Large intestine (tissue), 3 donors: ENCODE data around the gene RHOV. TPM values are rescaled to one million over a fixed set of nuclear protein-coding genes. Genes with fewer than 3 reads are reported as not detected.
A peak's percentile ranks its signal among the peaks of the same experiment; 100 is the strongest.

Experiments
- DNase-seq, 2 donors: peaks; one replicate each; pipeline versions ENCODE4 v3.0.0 to v3.0.0-alpha.2; 2013
- H3K27ac ChIP-seq: one replicate; pipeline ENCODE4 v1.5.1; 2013; ENCODE audit warnings: low read length
- H3K27me3 ChIP-seq: 2 replicates; pipeline ENCODE4 v1.6.1; 2013; ENCODE audit warnings: low read length; ENCODE audit not compliant: control insufficient read depth, insufficient read depth
- H3K36me3 ChIP-seq: 2 replicates; pipeline ENCODE4 v1.6.1; 2013; ENCODE audit warnings: low read length; ENCODE audit not compliant: control insufficient read depth, insufficient read depth
- H3K4me1 ChIP-seq: one replicate; pipeline ENCODE4 v1.6.1; 2013; ENCODE audit warnings: low read length; ENCODE audit not compliant: control insufficient read depth, insufficient read depth
- H3K4me3 ChIP-seq: one replicate; pipeline ENCODE4 v1.5.1; 2013; ENCODE audit warnings: low read length
- H3K9me3 ChIP-seq: one replicate; pipeline ENCODE4 v1.6.1; 2013; ENCODE audit warnings: mild to moderate bottlenecking, low read depth, low read length, moderate library complexity; ENCODE audit not compliant: control insufficient read depth
- WGBS: methylation state at CpG from one replicate; pipeline ENCODE4 v1.1.5; 2013; ENCODE audit warnings: low lambda C conversion rate; ENCODE audit not compliant: insufficient coverage; 5-methylcytosine and 5-hydroxymethylcytosine counted together
- polyA plus RNA-seq: library from polyadenylated mRNA; unstranded; fragments of 120-200 nt; gene quantifications from one replicate; pipeline ENCODE4 v1.2.1, GENCODE V29; 2013

Gene RHOV
- polyA plus RNA-seq, 1 donor = 0.54 TPM

DNA sequence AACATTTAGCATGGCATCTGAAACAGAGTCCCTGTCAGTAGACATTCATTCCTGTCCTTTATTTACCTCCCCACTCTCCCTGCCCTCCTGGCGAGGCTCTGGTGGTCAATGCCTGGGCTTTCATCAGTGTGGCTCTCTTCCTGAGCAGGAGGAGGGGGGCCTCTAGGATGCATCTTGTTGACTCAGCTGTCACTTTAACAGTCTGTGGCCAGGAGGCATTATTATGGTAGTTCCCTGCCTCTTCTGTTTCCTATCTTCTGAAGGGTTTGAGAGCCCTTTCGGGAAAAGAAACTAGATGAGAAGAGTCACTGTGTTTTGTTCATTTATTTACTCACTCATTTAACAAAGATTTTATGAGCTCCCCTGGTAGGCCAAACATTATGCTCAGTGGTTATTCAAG, 43.1 kb downstream of the RHOV start:
- no peak for DNase-seq
- Histone ChIP-seq H3K4me1 (peaks cover 29% of the 10 kb centered on the region), H3K36me3 (peaks cover under 1% of the 10 kb centered on the region), H3K27me3 (no peaks in the 10 kb centered on the region), H3K4me3 (no peak overlapping the region), H3K9me3 (no peaks in the 10 kb centered on the region), H3K27ac (no peak overlapping the region)
- WGBS = no CpG with 5 or more reads among the region's 2 CpGs

- Histone ChIP-seq H3K9me3 (no peaks in the 10 kb centered on the region), H3K27ac (peak overlapping the region; percentile 95), H3K36me3 (no peaks in the 10 kb centered on the region), H3K27me3 (no peaks in the 10 kb centered on the region), H3K4me3 (peak overlapping the region; percentile 30), H3K4me1 (peaks cover 35% of the 10 kb centered on the region)
- WGBS = 20% methylated on average over 1 of the region's 7 CpGs
- peak in 1 of 2 donors; percentile 82 for DNase-seq
These were observed 44.9 kb downstream of the RHOV start for GRCh38 chr15:40829115-40829514.

DNA sequence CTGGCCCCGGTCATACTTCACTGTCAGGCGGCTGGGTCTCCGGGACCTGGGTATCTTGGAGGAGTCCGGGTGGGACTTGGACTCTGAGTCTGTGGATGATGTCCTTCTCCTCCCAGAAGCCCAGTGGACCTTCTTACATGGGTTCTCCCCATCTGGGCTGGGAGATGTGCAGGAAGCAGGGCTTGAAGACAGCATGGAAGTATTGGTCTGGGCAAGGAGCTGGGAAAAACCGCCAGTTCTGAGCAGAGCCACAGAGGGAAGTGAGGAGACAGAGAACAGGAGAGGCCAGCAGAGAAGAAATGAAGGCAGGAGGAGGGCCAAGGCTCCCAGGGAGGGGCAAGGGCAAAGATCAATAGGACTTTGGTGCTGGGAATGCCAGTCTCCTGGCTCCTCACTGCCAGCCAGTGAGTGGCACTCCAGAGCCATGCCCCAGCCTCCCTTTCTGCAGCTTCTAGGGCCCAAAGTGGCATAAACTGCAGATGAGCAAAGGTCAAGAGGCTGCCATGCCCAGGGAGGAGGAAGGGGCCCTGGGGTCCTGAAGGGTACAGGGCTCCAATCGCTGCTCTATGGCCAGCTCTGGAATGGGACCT, 45.5 kb downstream of the RHOV start, which contains the start of gene PPP1R14D:
TSS of gene PPP1R14D (minus strand) at position 262 of the 590 bp plus-strand sequence. CDS start at position 195, 67 bp downstream.
- H3K36me3 ChIP-seq = no peaks in the 10 kb centered on the region
- WGBS = 67% methylated on average over 1 of the region's 6 CpGs
- peak within 1 kb of the TSS; percentile 30 for H3K4me3 ChIP-seq
- H3K27me3 ChIP-seq = no peaks in the 10 kb centered on the region
- H3K9me3 ChIP-seq = no peaks in the 10 kb centered on the region
- H3K4me1 ChIP-seq = peaks cover 35% of the 10 kb centered on the region
- peak within 1 kb of the TSS; percentile 95 for H3K27ac ChIP-seq
- DNase-seq = peak in 1 of 2 donors; percentile 69

DNA sequence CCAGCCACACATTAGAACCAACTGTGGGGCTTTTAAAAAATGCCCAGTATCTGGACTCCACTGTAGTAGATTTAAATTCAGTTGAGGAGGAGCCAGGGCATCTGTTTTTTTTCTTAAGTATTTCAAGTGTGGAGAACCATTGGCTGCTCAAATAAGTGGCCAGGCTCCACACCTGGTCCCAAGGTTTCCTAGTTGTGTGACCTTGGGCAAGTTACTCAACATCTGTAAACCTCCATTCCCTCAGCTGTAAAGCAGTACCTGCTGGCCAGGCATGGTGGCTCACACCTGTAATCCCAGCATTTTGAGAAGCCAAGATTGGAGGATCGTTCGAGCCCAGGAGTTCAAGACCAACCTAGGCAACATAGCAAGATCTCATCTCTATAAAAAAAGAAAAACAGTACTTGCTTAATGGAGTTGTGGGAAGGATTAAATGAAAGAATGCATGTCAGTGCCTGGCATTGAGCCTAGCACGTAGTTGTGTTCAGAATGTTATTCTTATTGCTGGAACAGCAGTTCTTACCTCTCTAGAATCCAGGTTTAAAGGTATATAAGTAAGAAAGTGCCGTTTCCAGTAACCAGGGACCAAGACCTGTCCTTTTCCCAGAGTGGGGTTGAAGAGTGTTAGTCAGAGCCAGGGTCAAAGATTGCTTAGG, 47.5 kb downstream of the RHOV start:
- Histone ChIP-seq H3K27me3 (no peaks in the 10 kb centered on the region), H3K27ac (peak overlapping the region; percentile 45), H3K36me3 (no peaks in the 10 kb centered on the region), H3K9me3 (no peaks in the 10 kb centered on the region), H3K4me3 (no peak overlapping the region), H3K4me1 (peaks cover 35% of the 10 kb centered on the region)
- no CpG with 5 or more reads among the region's 4 CpGs for WGBS
- no peak for DNase-seq

GRCh38 chr15:40825661-40826422, 48.2 kb downstream of the RHOV start:
- DNase-seq = peak in 1 of 2 donors; percentile 61
- Histone ChIP-seq H3K27me3 (no peaks in the 10 kb centered on the region), H3K4me1 (peaks cover 35% of the 10 kb centered on the region), H3K36me3 (no peaks in the 10 kb centered on the region), H3K4me3 (no peak overlapping the region), H3K9me3 (no peaks in the 10 kb centered on the region), H3K27ac (peak overlapping the region; percentile 45)
- WGBS = 46% methylated on average over 2 of the region's 5 CpGs

GRCh38 chr15:40823572-40824343, 50.3 kb downstream of the RHOV start:
- H3K4me3 ChIP-seq = no peak overlapping the region
- H3K27me3 ChIP-seq = no peaks in the 10 kb centered on the region
- WGBS = no CpG with 5 or more reads among the region's 1 CpG
- H3K27ac ChIP-seq = peak overlapping the region; percentile 48
- H3K36me3 ChIP-seq = no peaks in the 10 kb centered on the region
- H3K4me1 ChIP-seq = peaks cover 29% of the 10 kb centered on the region
- no peaks in the 10 kb centered on the region for H3K9me3 ChIP-seq
- DNase-seq = peak in 1 of 2 donors; percentile 63

Other genes with a start within 250 kb of the RHOV start
- 8.1 TPM for gene RAD51, start 179.1 kb downstream of the RHOV start, polyA plus RNA-seq
- gene RMDN3, start 119.0 kb downstream of the RHOV start, polyA plus RNA-seq = 79.8 TPM
- 182 TPM for gene GCHFR, start 110.2 kb downstream of the RHOV start, polyA plus RNA-seq
- 5.4 TPM for gene C15orf62, start 104.3 kb downstream of the RHOV start, polyA plus RNA-seq
- gene ZFYVE19, start 67.1 kb downstream of the RHOV start, polyA plus RNA-seq = 25.6 TPM
- gene DNAJC17, start 66.8 kb downstream of the RHOV start, polyA plus RNA-seq = 40.9 TPM
- 14.0 TPM for gene PPP1R14D, start 45.5 kb downstream of the RHOV start, polyA plus RNA-seq
- 166 TPM for gene SPINT1, start 30.2 kb downstream of the RHOV start, polyA plus RNA-seq
- gene VPS18, start 20.2 kb upstream of the RHOV start, polyA plus RNA-seq = 19.5 TPM
- 12.3 TPM for gene DLL4, start 55.1 kb upstream of the RHOV start, polyA plus RNA-seq
- 1.4 TPM for gene CHAC1, start 79.2 kb upstream of the RHOV start, polyA plus RNA-seq
- 18.2 TPM for gene INO80, start 242.0 kb upstream of the RHOV start, polyA plus RNA-seq